ENCODE data around the gene SLC2A11. TPM values are rescaled to one million over a fixed set of nuclear protein-coding genes. Genes with fewer than 3 reads are reported as not detected.

Gene SLC2A11
- polyA plus RNA-seq, 3 donors = 28.2 to 53.7 (median 31.6) TPM

DNA sequence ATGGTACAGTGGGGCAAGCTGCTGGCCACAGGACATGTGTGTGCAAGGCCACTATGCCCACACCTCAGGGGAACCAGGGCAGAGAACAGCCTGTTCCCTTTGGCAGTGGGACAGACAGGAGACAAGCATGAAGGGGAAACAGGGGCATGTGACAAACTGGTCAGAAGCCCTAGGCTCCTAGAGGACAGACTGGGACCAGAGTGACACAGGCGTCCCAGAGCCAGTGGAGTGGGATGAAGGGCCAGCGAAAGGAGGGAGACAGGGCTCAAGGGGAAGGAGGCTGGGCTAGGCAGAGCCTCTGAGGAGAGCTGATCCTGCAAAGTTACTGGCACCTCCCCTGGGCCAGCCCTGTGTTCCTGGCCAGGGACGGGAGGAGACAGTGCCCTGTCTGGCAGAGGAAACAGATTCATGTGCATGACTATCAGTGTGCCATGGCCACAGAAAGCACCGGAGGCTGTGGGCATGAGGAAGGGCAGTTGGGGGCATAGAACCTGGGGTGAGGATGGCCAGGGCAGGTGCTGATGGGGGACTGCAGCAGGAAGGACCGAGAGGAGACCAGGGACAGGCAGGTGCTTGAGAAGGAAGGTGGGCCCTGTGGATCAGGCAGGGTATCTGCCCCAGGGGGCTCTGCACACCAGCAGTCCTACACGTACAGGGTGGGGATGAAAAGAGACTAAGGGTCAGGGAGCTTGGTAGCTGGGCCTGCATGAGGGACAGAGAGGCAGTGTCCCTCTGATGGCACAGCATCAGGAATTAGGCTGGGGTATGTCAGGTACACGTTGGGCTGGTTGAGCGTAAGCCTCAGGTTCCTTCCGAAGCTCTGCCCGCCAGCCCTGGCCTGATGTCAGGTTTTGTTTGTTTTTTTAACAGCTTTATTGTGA, 28.6 kb upstream of the SLC2A11 start:
- DNase-seq (ENCODE audit: extremely low read depth in 1 of 11, low read depth in 9 of 11, low spot score in 4 of 11) = no peak

DNA sequence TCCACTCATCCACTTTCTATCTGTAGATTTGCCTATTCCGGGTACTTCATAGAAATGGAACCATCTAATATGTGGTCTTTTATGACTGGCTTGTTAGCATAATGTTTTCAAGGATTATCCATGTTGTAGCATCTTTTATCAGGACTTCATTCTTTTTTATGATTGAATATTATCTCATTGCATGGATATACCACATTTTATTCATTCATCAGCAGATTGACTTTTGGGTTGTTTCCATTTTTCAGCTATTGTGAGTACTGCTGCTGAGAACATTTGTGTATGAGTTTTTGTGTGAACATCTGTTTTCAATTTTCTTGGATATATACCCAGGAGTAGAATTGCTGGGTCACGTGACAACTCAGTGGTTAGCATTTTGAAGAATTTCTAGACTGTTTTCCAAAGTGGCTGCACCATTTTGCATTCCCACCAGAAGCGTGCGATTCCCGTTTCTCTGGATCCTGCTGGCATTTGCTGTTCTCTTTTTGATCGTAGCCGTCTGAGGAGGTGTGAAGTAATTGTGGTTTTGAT, 27.8 kb upstream of the SLC2A11 start:
- DNase-seq (ENCODE audit: extremely low read depth in 1 of 11, low read depth in 9 of 11, low spot score in 4 of 11) = no peak

DNA sequence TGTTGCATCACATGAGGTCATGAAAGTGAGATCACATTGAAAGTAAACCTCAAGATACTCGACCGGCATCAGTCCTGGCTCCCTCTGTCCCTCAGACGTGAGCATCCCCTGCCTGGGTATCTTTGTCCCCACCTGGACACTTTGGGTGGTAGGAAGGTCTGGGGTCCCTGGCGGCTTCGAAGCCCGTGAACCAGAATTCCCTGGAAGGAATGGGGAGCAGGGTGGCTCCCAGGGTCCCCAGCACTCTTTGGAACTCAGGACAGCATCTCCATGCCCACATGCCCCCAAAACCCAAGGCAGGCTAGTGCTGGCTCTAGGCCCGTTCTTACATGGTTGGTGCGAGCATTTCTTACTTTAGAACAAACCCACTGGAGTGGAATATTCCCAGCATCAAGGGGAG, 26.4 kb upstream of the SLC2A11 start:
- DNase-seq (ENCODE audit: extremely low read depth in 1 of 11, low read depth in 9 of 11, low spot score in 4 of 11) = no peak

DNA sequence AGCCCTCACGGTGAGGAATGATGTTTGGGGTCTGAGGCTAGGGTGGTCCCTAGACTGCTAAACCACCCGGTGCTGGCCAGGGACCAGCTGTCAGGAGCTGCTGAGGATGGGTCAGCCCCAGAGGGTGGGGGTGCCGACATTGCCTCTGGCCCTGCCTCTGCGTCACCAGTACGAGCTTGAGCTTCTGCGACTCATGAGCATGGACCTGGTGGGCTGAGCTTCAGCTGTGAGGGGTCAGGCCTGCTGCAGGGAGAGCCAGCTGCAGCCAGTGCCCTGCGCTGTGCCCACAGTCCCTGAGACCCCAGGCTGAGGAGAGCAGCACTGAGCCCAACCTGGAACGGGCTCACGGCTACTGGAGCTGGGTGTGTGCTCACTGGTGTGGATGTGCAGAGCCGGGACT, 25.9 kb upstream of the SLC2A11 start:
- DNase-seq (ENCODE audit: extremely low read depth in 1 of 11, low read depth in 9 of 11, low spot score in 4 of 11) = no peak

DNA sequence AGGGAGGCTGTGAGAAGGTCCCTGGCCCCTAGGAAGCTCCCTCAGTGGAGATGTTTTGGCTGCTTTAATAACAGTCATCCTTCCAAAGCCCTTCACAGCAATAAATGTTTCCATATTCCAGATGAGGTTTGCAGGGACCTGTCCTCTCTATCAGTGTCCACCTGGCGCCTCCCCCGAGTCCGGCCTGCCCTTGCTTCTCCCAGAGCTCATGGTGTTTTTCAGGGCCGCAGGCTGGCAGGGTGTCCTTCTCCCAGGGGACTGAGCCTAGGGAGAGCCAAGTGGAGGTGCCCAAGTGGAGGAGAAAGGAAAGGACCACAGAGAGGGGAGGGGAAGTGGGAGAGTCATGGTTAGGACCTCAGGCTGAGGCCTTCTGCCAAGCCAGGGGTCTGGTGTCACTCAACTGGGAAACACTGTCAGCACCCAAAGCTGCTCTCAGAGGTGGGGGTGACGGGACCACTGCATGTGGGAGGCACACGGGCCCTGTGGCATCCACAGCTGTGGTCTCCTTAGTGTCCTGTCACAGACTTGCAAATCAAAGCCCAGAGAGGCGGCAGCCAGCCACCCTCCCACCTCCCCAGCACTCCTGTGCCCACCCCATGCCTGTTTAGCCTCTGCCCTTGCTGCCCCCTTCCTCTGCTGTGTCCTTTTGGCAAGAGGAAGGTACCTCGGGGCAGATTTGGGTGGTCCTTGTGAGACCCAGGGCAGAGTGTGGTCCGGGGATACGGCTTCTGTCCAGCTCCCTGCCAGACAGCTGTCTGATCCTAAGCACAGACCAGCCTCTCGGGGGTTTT, 25.3 kb upstream of the SLC2A11 start:
- DNase-seq (ENCODE audit: extremely low read depth in 1 of 11, low read depth in 9 of 11, low spot score in 4 of 11) = no peak

DNA sequence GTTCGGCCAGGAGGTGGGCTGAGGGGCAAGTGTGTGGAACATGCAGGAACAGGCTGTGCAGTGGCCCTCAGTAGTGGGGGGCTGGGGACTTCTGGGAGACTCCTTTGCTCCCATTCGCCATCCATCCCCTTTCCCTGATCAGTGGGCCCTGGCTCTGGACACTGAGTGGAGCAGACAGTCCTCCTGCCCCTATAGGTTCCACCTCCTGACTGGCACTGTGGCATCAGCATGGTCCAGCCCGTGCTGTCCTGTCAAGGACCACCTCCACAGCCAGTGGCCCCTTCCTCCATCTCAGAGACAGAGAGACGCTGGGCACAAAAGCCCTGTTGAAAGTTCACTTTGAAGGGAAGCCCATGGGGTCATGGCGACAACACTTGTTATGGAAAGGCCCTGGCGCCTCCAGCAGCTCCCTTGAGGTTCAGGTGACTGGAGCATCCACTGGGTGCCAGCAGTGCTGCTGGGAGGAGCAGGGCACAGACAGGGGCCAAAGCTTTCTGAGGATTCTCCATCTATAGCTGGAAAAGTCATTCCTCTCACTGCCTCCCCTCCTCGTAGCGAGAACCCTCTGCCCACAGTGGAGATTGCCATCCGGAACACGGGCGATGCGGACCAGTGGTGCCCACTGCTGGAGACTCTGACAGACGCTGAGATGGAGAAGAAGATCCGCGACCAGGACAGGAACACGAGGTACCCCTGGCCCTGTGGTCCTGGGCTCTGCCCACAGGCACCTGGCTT, 24.5 kb upstream of the SLC2A11 start:
- no peak for DNase-seq (ENCODE audit: extremely low read depth in 1 of 11, low read depth in 9 of 11, low spot score in 4 of 11)

DNA sequence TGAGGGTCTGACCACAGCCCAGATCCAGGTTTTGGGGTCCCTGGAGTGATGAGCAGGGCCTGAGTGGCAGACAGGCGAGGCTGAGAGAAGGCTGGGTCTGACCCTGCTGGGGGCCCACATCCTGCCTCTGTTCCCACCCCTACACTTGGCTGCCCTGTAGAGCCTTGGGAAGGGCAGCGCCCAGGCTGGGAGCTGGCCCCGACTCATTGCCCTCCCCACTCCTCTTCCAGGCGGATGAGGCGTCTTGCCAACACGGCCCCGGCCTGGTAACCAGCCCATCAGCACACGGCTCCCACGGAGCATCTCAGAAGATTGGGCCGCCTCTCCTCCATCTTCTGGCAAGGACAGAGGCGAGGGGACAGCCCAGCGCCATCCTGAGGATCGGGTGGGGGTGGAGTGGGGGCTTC, 23.8 kb upstream of the SLC2A11 start:
- no peak for DNase-seq (ENCODE audit: extremely low read depth in 1 of 11, low read depth in 9 of 11, low spot score in 4 of 11)

DNA sequence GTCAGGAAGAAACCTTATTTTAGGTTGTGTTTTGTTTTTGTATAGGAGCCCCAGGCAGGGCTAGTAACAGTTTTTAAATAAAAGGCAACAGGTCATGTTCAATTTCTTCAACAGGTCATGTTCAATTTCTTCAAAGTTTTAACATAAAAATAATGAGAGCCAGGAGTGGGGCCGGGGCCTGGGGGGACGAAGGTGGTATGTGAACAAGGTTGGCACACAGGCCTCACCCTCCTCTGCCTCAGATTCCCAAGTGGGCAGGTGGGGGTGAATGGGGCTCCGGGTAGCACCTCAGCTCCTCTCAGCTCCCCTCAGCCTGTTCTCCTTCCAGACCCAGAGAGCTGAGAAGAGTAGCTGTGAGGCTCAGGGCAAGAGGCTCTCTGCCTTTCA, 23.3 kb upstream of the SLC2A11 start:
- no peak for DNase-seq (ENCODE audit: extremely low read depth in 1 of 11, low read depth in 9 of 11, low spot score in 4 of 11)

DNA sequence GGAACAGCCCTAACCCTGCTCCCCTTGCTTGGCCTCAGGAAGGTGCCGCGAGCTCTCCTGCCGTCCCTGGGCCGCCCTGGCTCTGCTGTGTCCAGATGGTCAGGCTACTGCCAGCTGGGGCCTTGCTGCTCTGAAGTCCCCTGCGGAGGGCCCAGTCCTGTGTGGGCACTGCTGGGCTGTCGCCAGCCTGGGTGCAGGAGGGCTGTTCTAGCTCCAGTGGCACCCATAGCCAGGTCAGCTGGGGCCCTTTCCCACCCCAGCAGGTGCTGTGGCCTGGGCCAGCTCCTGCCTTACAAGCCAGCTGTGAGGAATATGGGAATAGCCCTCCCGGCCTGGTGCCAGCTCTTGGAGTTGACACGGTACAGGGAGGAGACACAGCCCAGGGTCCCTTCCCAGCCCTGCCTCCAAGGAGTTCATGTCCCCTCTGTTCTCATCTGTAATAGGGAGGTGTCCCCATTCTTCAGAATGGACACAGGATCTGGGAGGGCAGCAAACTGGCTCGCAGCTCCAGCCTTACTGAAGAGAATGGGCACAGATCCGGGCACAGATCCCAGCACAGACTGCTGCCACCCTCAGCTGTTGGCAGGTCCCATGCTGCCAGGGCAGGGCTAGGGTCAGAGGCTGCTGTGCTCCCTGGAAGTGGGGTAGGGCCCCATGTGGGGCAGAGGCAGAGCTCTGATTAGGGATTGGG, 22.7 kb upstream of the SLC2A11 start:
- no peak for DNase-seq (ENCODE audit: extremely low read depth in 1 of 11, low read depth in 9 of 11, low spot score in 4 of 11)

DNA sequence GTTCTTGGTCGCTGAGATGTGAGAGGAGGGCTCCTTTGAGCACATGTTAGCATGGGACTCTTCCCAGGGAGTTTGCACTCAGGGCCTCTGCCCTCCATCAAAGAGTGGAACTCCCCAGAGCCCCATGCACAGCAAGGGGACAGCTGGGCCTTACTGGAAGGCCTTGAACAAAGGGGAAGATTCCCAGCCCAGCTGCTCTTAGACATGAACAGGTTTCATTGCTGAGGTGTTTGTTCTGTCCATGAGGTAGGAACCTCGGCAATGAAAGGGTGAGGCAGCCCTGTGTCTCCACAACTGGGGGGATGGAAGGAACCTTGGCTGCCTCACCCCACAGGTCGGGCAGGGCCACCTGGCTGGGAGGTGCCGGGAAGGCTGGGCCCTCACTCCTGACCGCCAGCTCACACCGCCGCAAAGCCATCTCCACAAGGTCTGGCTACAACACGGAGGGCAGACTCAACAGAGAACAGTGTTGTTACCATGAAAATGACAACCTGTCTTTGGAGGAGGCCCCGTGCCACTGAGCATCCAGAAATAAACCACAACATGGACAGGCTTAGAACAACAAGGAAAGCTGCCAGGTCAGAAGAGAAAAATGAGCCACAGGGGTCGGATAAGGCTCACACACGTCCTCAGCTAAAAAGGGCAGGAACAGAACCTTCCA, 22.1 kb upstream of the SLC2A11 start:
- no peak for DNase-seq (ENCODE audit: extremely low read depth in 1 of 11, low read depth in 9 of 11, low spot score in 4 of 11)

DNA sequence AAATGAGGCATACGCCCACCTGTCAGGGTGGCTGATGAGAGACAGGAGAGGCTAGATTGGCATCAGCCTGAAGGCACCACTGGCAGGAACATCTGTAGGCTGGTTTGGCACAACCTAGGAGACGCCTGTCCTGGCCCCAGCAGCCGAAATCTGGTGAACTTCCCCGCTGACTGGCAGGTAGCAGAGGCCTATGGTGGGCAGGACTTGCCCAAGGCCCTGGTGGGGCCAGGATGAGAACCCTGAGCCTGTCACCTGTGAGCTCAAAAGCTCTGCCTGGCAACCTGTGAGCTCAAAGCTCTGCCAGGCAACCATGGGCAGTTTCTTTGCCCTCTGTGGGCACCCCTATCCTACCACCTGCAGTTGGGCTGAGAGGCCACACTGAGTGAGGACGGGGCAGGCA, 21.4 kb upstream of the SLC2A11 start:
- no peak for DNase-seq (ENCODE audit: extremely low read depth in 1 of 11, low read depth in 9 of 11, low spot score in 4 of 11)

DNA sequence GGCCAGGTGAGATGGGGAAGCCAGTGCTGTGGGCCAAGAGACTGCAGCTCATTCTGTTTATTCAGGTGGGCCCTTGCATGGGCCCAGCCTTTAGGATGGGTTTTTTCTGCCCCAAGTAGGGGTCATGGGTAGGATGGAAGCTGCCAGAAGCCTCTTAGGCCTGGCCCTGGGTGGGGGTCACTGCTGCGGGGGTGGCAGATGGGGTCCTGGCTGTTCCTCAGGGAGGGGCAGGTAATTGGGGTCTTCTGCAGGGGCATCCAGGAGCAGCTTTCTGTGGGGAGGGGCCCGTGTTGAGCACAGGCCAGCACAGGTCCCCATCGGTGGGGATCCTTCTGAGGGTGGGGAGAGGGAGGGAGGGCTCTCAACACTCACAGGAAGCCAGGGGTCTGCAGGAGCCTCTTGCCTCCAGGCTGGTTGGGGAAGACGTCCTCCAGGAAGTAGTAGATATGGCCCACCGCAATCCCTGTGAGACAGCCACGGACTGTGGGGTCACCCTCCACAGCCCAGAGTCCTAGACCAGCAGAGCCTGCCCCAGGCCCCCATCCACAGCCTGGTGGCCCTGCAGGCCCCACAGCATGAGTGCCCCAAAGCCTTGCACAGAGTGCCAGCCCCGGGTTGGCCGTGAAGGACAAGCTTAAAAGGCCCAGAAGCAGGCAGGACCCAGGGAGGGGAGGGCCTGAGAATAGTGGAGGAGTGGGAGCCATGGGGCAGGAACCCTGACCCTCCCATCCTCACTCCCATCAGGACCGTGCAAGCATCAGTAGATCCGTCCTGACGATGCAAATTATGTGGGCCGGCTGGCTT, 20.8 kb upstream of the SLC2A11 start:
- no peak for DNase-seq (ENCODE audit: extremely low read depth in 1 of 11, low read depth in 9 of 11, low spot score in 4 of 11)

DNA sequence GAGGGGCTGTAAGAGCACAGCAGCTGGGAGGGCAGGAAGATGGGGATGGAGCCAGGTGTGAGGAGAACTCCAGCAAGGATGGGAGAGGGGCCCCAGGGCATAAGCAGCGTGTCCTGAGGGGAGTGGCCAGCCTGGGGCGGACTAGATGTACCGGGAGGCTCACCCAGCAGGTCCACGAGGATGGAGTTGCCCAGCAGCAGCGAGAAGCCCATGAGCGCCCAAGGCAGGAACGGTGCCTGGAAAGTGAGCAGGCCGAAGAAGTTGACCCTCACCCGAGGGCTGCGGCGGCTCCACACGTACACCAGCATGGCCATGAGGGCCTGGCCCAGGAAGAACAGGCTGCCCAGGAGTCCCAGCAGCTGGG, 20.2 kb upstream of the SLC2A11 start:
- no peak for DNase-seq (ENCODE audit: extremely low read depth in 1 of 11, low read depth in 9 of 11, low spot score in 4 of 11)

DNA sequence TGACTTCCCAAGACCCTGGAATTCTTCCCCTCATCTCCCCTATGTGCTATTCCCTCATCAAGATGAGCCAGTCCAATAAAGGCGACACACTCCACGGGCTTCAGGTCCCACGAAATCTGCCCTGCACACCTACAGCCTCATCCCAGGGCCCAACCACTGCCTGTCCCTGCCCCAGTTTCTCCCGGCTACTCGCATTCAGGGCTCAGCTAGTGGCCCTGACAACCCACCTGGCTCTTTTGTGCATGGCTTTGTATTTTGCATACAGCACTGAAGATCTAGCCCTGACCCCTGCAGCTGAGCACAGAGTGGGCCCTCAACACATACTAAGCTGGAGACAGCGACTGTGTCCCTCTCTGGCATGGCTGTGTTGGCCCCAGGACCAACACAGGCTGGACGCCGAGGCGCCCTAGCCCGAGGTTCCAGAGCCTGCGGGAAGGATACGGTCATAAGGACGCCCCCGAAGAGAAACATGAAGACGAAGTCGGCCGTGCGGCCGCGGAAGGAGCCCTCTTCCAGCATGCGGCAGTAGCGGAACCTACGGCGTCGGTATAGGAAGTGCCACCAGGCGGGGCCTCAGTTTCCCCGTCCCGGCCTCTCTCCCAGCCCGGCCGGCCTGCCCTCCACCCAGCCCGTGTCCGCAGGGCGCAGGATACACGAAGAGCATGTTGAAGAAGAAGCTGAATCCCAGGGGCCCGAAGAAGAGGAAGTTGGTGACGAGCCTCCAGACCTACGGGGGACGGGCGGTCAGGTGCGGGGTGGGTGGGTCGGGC, 19.6 kb upstream of the SLC2A11 start:
- DNase-seq (ENCODE audit: extremely low read depth in 1 of 11, low read depth in 9 of 11, low spot score in 4 of 11) = no peak

DNA sequence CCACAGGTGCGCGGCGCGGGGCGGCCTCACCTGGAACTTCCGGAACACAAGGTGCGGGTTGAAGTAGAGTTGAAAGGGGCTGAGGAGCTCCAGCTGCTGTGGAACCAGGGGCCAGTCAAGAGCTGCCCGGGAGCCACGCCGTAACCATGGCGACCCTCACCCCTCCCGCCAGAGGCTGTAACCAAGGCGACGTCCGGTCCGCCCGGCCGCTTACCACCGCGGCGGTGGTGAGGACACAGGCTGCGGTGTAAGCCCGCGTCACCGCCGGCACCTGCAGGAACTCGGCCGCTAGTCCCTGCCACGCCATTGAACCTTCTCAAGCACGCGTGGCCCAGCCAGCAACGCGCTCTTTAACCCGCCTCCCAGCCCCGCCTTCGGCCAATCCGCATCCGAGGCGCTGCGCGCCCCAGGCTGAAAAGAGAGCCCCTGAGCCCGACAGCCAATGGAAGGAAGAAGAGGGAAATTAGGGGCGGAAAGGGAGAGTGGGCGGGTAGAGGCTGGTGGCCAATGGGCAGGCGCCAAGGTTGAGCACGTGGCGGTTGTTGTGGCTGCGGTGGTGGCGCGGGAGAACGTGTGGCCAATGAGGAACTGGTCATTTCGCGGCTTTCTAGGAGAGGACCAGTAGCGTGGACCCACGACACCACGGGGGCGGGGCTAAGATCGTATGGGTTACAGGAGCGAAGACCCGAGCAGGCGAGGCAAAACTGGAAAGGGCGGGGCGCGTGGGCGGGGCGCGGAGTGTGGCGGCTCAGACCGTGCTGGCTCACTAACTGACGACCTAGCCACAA, 18.8 kb upstream of the SLC2A11 start, which contains the start of gene DERL3:
TSS of gene DERL3 (minus strand) at position 326 of the 788 bp plus-strand sequence. CDS start at position 307, 19 bp downstream.
- peak; percentile 81 to 96 (median 92) for DNase-seq (ENCODE audit: extremely low read depth in 1 of 11, low read depth in 9 of 11, low spot score in 4 of 11)

DNA sequence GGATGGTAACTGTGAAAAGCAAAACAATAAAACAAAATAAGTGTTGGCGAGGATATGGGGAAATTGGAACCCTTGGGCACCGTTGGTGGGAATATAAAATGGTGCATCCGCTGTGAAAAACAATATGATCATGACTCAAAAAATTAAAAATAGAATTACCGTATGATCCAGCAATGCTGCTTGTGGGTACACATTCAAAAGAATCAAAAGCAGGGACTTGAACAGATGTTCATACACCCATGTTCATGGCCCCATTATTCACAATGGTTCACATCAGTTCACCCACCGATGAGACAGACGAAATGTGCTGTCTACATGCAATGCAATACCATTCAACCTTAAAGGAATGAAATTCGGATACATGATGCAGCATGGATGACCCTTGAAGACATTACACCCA, 17.6 kb upstream of the SLC2A11 start:
- DNase-seq (ENCODE audit: extremely low read depth in 1 of 11, low read depth in 9 of 11, low spot score in 4 of 11) = no peak

Data from renal cortex interstitium (tissue), 11 donors.